Measurements from ENCODE around the gene EIF1B. TPM values are rescaled to one million over a fixed set of nuclear protein-coding genes. Genes with fewer than 3 reads are reported as not detected.

Gene EIF1B
- total RNA-seq (2016; rRNA removed; fragmentation: Illumina TruSeq; extraction: Trizol) (12.7 and 26.6 TPM in 2 replicates), polyA plus RNA-seq (2011; rRNA removed) (28.0 and 29.1 TPM in 2 replicates), polyA minus RNA-seq (2011; rRNA and poly(A)+ RNA removed; ENCODE audit: low replicate concordance) (4.3 and 4.4 TPM in 2 replicates), Bru-seq, nascent RNA (percentile 98 among the genes with signal in this experiment), BruChase-seq, experiment 1, labeled RNA remaining after a 6-hour chase (percentile 99 among the genes with signal in this experiment), BruChase-seq, experiment 2, labeled RNA remaining after a 2-hour chase (percentile 99 among the genes with signal in this experiment)
- 6.9 and 7.8 TPM in 2 replicates for total RNA-seq (2016; cell fraction: cytosol; rRNA removed; fragmentation: Illumina TruSeq; extraction: Trizol; ENCODE audit: low read depth)
- 12.7 and 26.8 TPM in 2 replicates for total RNA-seq (2016; cell fraction: insoluble cytoplasmic fraction; rRNA removed; fragmentation: Illumina TruSeq; extraction: Trizol)
- 12.7 and 13.6 TPM in 2 replicates for total RNA-seq (2016; cell fraction: membrane; rRNA removed; fragmentation: Illumina TruSeq; extraction: Trizol)
- 30.8 and 31.8 TPM in 2 replicates for total RNA-seq (2016; cell fraction: nucleus; rRNA removed; fragmentation: Illumina TruSeq; extraction: Trizol)
- 14.0 and 18.8 TPM in 2 replicates for polyA plus RNA-seq (2011; cell fraction: cytosol; rRNA removed)
- polyA plus RNA-seq (2011; cell fraction: nucleus; rRNA removed): 23.7 and 28.7 TPM in 2 replicates
- polyA plus RNA-seq (2012): 87.1 and 99.1 TPM in 2 replicates
- polyA plus RNA-seq (2016; cell fraction: cytosol; fragmentation: Illumina TruSeq; extraction: Trizol; ENCODE audit: low read depth): 28.7 and 30.6 TPM in 2 replicates
- polyA plus RNA-seq (2016; cell fraction: insoluble cytoplasmic fraction; fragmentation: Illumina TruSeq; extraction: Trizol; ENCODE audit: low read depth): 103 and 112 TPM in 2 replicates
- 42.0 and 42.2 TPM in 2 replicates for polyA plus RNA-seq (2016; cell fraction: membrane; fragmentation: Illumina TruSeq; extraction: Trizol; ENCODE audit: low read depth)
- polyA plus RNA-seq (2016; cell fraction: nucleus; fragmentation: Illumina TruSeq; extraction: Trizol; ENCODE audit: insufficient read depth, low read depth): 118 and 130 TPM in 2 replicates
- polyA minus RNA-seq (2011; cell fraction: cytosol; rRNA and poly(A)+ RNA removed): 13.9 and 15.7 TPM in 2 replicates
- 29.2 and 30.7 TPM in 2 replicates for polyA minus RNA-seq (2011; cell fraction: nucleus; rRNA and poly(A)+ RNA removed)
- long read RNA-seq, experiment 1, transcript EIF1B-201 (4 exons, 1,010 nt): major isoform, 109 of 116 reads
- long read RNA-seq, experiment 1, partial matches to known transcripts: 4 of 116 reads
- long read RNA-seq, experiment 1, other reads (novel, unspliced or antisense): 0 of 116 reads
- long read RNA-seq, experiment 2, transcript EIF1B-201 (4 exons, 1,010 nt): major isoform, 250 of 271 reads
- long read RNA-seq, experiment 2, partial matches to known transcripts: 14 of 271 reads
- long read RNA-seq, experiment 2, other reads (novel, unspliced or antisense): 5 of 271 reads

DNA sequence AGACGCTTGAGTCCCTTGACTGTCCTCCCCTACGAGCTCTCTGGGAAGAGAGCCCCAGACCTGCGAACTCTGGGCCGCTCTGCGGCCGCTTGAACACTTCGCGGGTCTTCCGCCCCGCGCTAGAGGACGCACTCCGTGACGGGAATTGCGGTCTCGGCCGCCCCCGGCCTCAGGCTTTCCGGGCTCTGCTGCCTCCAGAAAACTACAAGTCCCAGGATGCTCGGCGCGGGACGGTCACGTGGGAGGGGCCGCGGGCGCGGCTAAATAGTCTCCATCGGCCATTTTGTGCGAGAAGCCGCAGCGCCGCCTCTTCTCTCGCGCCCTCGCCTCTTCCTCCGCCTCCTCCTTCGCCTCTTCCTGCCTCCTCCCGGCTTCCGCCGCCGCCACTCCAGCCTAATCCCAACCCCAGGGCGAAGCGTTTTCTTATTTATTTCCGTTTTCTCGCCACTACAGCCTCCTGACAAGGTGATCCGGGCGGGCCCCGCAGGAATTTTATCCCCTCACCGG lies at the start of gene EIF1B:
Gene EIF1B, plus strand, starts transcription at position 290 of the 507 bp plus-strand sequence. CDS start 235 bp downstream, outside the sequence.
- no peaks in the 10 kb centered on the region; the same call in 1 of the 2 replicates for H4K20me1 ChIP-seq (ENCODE audit: insufficient read depth, low read length)
- under 1% methylated on average over 20 of the region's 50 CpGs for WGBS (ENCODE audit: low lambda C conversion rate)
- POLR2A ChIA-PET: interaction anchor here (0.9 to 1.6 kb wide), 9 partner anchors 9 to 890 kb away, joined by 3 to 9 read pairs (median 3); partner anchors contain the start of genes CTNNB1, RPL14 and ZNF620
- TF ChIP-seq ZNF30 (CRISPR knock-in tag; IDR thresholded peaks at IDR 0.05): no peak
- TF ChIP-seq RFX3 (CRISPR knock-in tag; IDR thresholded peaks at IDR 0.05): no peak
- no peak; the same call in 1 of the 2 replicates for TF ChIP-seq KAT7 (CRISPR knock-in tag; IDR thresholded peaks at IDR 0.05; ENCODE audit: borderline replicate concordance)
- TF ChIP-seq SATB2 (CRISPR knock-in tag; IDR thresholded peaks at IDR 0.05): 0 out of 2 replicates have a peak, but pooled peaks have one; percentile 44
- peak; percentile 77; the same call in 1 of the 2 replicates for TF ChIP-seq PHF20 (CRISPR knock-in tag; IDR thresholded peaks at IDR 0.05)
- TF ChIP-seq, protein P1, sequence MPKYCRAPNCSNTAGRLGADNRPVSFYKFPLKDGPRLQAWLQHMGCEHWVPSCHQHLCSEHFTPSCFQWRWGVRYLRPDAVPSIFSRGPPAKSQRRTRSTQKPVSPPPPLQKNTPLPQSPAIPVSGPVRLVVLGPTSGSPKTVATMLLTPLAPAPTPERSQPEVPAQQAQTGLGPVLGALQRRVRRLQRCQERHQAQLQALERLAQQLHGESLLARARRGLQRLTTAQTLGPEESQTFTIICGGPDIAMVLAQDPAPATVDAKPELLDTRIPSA (CRISPR knock-in tag; IDR thresholded peaks at IDR 0.05; ENCODE audit: borderline replicate concordance): peak; percentile 83
- TF ChIP-seq ATF1 (CRISPR knock-in tag; IDR thresholded peaks at IDR 0.05): peak; percentile 37; the same call in 1 of the 2 replicates
- no peak for TF ChIP-seq ONECUT2 (CRISPR knock-in tag; IDR thresholded peaks at IDR 0.05)
- TF ChIP-seq, protein P2, sequence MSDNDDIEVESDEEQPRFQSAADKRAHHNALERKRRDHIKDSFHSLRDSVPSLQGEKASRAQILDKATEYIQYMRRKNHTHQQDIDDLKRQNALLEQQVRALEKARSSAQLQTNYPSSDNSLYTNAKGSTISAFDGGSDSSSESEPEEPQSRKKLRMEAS (IDR thresholded peaks at IDR 0.05): peak; percentile 54; the same call in 1 of the 2 replicates
- no peak for TF ChIP-seq ADNP (CRISPR knock-in tag; IDR thresholded peaks at IDR 0.05)
- peak; percentile 83 for TF ChIP-seq SUZ12 (IDR thresholded peaks at IDR 0.05; ENCODE audit: low read depth, low read length)
- peak; percentile 52; the same call in 1 of the 2 replicates for TF ChIP-seq ZNF709 (CRISPR knock-in tag; IDR thresholded peaks at IDR 0.05)
- TF ChIP-seq ZNF430 (CRISPR knock-in tag; IDR thresholded peaks at IDR 0.05): no peak; the same call in 1 of the 2 replicates
- TF ChIP-seq ELF1 (CRISPR knock-in tag; IDR thresholded peaks at IDR 0.05): peak; percentile 99
- no peak; the same call in 1 of the 2 replicates for TF ChIP-seq KDM5A (IDR thresholded peaks at IDR 0.05; ENCODE audit: borderline replicate concordance, low read length)
- TF ChIP-seq, protein P3, sequence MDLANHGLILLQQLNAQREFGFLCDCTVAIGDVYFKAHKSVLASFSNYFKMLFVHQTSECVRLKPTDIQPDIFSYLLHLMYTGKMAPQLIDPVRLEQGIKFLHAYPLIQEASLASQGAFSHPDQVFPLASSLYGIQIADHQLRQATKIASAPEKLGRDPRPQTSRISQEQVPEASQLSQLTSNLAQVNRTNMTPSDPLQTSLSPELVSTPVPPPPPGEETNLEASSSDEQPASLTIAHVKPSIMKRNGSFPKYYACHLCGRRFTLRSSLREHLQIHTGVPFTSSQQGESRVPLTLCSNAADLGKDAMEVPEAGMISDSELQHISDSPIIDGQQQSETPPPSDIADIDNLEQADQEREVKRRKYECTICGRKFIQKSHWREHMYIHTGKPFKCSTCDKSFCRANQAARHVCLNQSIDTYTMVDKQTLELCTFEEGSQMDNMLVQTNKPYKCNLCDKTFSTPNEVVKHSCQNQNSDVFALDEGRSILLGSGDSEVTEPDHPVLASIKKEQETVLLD (CRISPR knock-in tag; IDR thresholded peaks at IDR 0.05; ENCODE audit: low read depth): no peak
- no peak for TF ChIP-seq NR3C1 (CRISPR knock-in tag; IDR thresholded peaks at IDR 0.05)

More for the DNA sequence above, at the start of gene EIF1B:
- in situ Hi-C loops (cut with HindIII; ENCODE audit: extremely low pct_ligation_motif_present, low pct_unique_long_range_greater_than_20kb): no loop called here
- Histone ChIP-seq H3K9ac (ENCODE audit: insufficient read depth, low read depth, low read length) (peak within 1 kb of the TSS; percentile 96), H3K27me3 (ENCODE audit: control insufficient read depth in 1 of 2, insufficient read depth in 2 of 2, low read length in 2 of 2) (no peaks in the 10 kb centered on the region), H3K79me2 (ENCODE audit: insufficient read depth, low read length) (peaks cover 19% of the 10 kb centered on the region), H3K9me3 (ENCODE audit: low read length) (no peaks in the 10 kb centered on the region), H3K27ac (ENCODE audit: extremely low read length, insufficient read depth, low read length) (peak within 1 kb of the TSS; percentile 96), H2AFZ (ENCODE audit: low read length) (peak within 1 kb of the TSS; percentile 57), H3K4me1 (ENCODE audit: insufficient read depth, low read length) (peaks cover 41% of the 10 kb centered on the region), H3K4me3 (replicated peaks in 1 of 3; ENCODE audit: insufficient read depth in 1 of 3, low read depth in 2 of 3, low read length in 3 of 3) (peak within 1 kb of the TSS; percentile 88 to 94 (median 93)), H3K4me2 (ENCODE audit: low read depth, low read length) (peak within 1 kb of the TSS; percentile 77), H3K36me3 (replicated peaks in 1 of 2; ENCODE audit: control insufficient read depth in 1 of 2, insufficient read depth in 2 of 2, low read length in 2 of 2) (peaks cover 0 to 12% of the 10 kb centered on the region in 2 experiments)
- no TSS peak for BruUV-seq (replicated peaks)
- peak; percentile 96 for ATAC-seq
- intact Hi-C loops (cut with micrococcal nuclease; ENCODE audit: unreplicated experiment): no loop called here
- peak; percentile 93 for DNase-seq (ENCODE audit: low spot score)
- CTCF ChIA-PET (ENCODE audit: low intra/inter-chr PET ratio, low total read pairs): interaction anchor here (0.9 kb wide), 1 partner anchor 118 kb away, joined by 3 read pairs; no protein-coding TSS in a partner anchor
- FAIRE-seq: peak; percentile 69

Measured in HepG2 (cell line).